Ishikawa (cell line): ENCODE results near the gene NRG3.

Experiments used
- CEBPB ChIP-seq: IDR thresholded peaks from 2 replicates; pipeline ENCODE4 v1.6.1; 2012
- CREB1 ChIP-seq: IDR thresholded peaks from 2 replicates; pipeline ENCODE4 v1.6.1; 2012; ENCODE audit warnings: low read depth
- EP300 ChIP-seq: IDR thresholded peaks from 2 replicates; pipeline ENCODE4 v1.6.1; 2012; ENCODE audit warnings: borderline replicate concordance
- FOXM1 ChIP-seq: IDR thresholded peaks from 2 replicates; pipeline ENCODE4 v1.6.1; 2012; ENCODE audit warnings: low read depth, borderline replicate concordance
- MAX ChIP-seq: IDR thresholded peaks from 2 replicates; pipeline ENCODE4 v1.6.1; 2012
- NFIC ChIP-seq: IDR thresholded peaks from 2 replicates; pipeline ENCODE4 v1.6.1; 2012
- RAD21 ChIP-seq: IDR thresholded peaks from 2 replicates; pipeline ENCODE4 v1.6.1; 2012; ENCODE audit warnings: low read depth
- REST ChIP-seq: IDR thresholded peaks from 2 replicates; pipeline ENCODE4 v1.6.1; 2012; ENCODE audit warnings: low read depth, mild to moderate bottlenecking
- TAF1 ChIP-seq: IDR thresholded peaks from 2 replicates; pipeline ENCODE4 v1.6.1; 2012; ENCODE audit warnings: low read depth, mild to moderate bottlenecking
- YY1 ChIP-seq: IDR thresholded peaks from 2 replicates; pipeline ENCODE4 v1.6.1; 2012; ENCODE audit warnings: low read depth

- no peak for TF ChIP-seq REST
- no peak for TF ChIP-seq YY1
- TF ChIP-seq TAF1 = no peak
- TF ChIP-seq CEBPB = no peak
- no peak for TF ChIP-seq NFIC
- TF ChIP-seq EP300 = no peak
- no peak for TF ChIP-seq MAX
- TF ChIP-seq RAD21 = no peak
- no peak for TF ChIP-seq FOXM1
- TF ChIP-seq CREB1 = no peak
Measured at GRCh38 chr10:82041018-82041417, 166.0 kb downstream of the NRG3 start.
